Middle frontal gyrus (tissue), 1 donor: ENCODE data around the gene TCTA.
"Not testable (repeated sequence)": the region's sequence is repeated elsewhere in the genome, so short reads cannot be mapped to it uniquely, and the experiment has no call there.

Source experiments
- DNase-seq: peaks from one replicate; pipeline ENCODE4 v3.0.0-alpha.2; 2015; ENCODE audit warnings: low spot score; ENCODE audit errors: extremely low spot score

The TCTA gene, protein sequence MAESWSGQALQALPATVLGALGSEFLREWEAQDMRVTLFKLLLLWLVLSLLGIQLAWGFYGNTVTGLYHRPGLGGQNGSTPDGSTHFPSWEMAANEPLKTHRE

DNA sequence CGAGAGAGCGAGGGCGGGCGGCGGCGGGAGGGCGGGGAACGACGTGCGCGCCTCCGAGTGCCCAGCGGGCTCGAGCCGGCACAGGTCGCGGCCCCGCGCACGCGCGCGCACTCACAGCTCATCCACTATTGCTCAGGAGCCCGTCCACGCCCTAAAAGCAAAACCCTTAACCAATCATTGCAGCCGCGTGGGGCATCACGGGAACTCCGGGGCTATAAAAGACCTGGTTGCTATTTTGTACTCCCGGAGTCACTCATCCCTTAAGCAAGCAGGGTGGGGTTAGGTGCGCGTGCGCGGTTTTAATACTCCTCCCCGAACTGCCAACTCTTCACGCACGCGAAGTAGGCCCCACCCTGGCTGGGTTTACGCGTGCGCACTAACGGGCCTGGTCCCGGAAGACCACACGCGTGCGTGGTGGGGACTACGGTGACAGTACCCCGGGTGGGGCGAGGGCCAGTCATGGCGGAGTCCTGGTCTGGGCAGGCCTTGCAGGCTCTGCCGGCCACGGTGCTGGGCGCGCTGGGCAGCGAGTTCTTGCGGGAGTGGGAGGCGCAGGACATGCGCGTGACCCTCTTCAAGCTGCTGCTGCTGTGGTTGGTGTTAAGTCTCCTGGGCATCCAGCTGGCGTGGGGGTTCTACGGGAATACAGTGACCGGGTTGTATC is at the start of gene TCTA, which contains the start of gene RHOA:
TSS of gene TCTA (plus strand) at position 456 of the 664 bp plus-strand sequence. CDS start at position 460, 4 bp downstream.
TSS of gene RHOA (minus strand) at position 9 of the 664 bp plus-strand sequence. CDS start 36,387 bp downstream, outside the sequence.
- DNase-seq = peak; percentile 98

DNA sequence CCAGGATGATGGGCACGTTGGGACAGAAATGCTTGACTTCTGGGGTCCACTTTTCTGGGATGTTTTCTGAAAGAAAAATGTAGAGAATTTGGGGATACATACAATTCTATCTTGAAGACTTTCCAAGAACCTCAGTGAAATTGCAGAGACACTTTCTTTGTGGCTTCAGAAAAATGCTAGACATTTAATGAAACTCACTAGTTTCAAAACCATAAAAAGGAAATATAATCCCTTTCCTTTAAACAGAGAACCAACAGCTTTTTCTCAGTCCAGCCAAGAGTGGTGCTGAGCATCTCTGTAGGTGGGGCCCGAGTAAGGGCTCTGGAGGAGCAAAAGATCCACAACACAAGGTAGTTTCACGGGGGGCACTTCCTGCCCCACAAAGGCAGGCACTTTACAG is 49.7 kb upstream of the TCTA start:
- no peak for DNase-seq

DNA sequence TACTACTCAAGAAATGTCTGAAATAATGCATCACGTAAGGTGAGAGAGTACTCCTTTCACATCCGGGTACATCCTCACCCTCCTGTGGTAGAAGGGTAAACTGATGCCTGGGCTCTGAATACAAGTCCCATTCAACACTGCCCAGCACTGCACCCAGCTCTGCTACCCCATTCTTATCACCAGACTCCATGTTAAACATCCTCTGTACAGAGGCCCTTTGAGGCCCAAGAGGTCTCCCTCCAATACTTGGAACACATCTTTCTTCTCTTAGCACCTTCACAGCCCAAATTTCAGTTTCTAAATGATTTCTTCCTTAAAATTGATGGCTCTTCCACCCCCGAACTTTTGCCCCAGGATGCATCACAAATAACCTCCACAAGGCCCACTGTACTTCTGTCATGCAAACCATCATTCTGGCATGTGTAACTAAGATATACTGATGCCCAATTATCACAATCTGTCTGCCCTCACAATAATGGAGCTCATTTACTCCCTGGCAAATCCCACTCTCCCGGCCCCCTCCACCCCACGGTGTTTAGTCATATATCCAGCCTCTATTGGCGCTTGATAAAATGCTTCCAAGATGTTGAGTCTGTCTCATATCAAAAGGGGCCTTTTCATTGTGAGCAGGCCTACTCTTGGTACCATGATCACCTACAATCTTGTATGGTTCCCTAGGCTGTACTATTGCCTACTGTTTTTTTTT is 41.5 kb upstream of the TCTA start:
- DNase-seq = no peak

DNA sequence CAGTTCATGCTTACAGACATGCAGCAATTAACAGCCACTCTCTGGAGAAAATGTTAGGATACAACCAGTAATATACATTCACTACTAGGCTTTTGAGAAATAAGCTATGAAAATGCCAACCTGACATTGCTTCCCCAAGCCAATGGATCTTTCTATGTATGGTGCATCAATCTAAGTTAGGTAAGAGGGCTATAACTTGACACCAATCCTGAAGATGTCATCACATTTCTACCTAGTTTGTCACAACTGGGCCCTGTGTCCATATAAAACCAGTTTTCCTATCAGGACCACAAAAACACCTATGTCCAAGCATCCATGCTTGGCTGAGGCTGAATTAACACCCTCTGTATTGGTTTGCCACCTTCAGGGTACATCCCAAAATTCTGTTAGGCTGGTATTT is 40.3 kb upstream of the TCTA start:
- DNase-seq = no peak

DNA sequence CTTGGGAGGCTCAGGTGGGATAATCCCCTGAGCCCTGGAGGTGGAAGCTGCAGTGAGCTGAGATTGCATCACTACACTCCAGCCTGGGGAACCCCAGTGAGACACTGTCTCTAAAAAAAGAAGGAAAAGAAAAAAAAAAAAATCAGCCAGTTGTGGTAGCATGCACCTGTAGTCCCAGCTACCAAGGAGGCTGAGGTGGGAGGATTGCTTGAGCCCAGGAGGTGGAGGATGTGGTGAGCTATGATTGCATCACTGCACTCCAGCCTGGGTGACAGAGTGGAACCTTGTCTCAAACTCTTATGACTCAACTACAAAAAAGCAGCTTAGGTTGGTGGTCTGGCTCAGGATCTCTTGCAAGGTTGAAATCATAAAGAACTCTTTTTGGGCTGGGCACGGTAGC is 34.7 kb upstream of the TCTA start:
- no peak for DNase-seq

DNA sequence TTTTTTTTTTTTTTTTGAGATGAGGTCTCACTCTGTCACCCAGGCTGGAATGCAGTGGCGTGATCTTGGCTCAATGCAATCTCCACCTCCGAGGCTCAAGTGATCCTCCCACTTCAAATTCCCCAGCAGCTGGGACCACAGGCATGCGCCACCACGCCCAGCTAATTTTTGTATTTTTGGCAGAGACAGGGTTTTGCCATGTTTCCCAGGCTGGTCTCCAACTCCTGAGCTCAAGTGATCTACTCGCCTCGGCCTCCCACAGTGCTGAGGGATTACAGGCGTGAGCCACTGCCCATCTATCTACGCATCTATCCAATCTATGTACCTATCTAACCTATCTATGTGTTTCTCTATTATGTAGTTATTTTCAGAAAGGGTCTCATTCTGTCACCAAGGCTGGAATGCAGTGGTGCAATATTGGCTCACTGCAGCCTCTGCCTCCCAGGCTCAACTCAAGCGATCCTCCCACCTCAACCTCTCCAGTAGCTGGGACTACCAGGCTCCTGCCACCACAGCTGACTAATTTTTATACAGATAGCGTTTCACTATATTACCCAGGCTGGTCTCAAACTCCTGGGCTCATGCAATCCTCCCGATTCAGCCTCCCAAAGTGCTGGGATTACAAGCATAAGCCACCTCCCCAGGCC is 33.9 kb upstream of the TCTA start:
- DNase-seq = no peak

DNA sequence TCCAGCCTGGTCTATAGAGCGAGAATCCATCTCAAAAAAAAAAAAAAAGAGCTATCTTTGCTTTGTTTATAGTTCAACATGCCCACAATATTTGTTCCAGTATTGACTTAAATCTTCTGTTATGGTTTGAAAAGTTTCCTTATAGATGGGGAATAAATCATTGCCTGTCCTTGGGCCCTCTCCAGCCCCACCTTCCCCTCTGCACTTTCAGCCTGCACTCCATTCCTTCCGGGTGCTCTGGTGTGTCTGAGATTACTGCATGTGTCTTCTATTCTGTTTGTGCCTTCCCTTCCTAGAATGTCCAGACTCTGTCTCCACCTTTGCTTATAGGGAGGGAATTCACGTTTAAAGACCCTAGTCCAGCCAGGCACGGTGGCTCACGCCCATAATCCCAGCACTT is 28.8 kb upstream of the TCTA start:
- DNase-seq = no peak

DNA sequence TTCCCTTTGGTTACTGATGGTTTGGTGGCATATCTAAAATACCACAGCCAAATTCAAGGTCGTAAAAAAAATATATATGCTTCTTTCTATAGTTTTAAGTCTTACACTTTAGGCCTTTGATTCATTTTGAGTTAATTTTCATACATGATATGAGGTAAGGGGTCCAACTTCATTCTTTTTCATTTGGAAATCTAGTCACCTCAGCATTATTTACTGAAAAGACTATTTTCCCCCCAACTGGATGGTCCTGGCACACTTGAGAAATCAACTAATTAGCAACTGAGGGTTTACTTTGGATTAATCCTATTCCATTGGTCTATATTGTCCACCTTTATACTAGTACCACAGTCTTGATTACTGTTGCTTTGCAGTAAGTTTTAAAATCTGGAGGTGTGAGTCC is 26.6 kb upstream of the TCTA start:
- DNase-seq = no peak

DNA sequence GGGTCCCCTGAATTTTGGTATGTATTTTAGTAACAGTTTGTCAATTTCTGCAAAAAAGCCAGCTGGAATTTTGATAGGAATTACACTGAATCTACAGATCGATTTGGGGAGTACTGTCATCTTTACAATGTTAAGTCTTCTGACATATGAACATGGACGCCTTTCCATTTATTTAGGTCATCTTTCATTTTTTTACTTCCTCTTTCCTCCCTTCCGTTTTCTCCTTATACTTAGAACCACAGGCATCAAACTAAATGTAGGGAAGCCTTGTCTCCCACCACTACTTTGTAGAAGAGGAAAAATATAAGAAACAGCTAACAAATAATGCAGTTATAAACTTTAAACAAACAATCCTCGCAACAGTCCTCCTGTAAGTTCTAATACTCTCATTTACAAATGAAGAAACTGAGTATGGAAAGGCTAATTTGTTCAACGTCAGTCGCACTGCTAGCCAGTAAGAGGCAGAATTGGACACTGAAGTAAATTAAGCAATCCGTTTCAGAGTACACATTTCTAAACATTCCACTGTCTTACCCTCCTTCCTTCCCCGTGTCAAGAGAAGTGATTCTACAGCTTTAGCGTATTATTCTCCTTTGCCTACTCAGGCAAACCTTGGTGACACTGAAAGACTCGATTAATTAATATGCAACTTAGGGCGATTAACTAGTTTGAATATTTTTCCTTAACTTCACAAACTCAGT is 26.0 kb upstream of the TCTA start:
- DNase-seq = no peak

DNA sequence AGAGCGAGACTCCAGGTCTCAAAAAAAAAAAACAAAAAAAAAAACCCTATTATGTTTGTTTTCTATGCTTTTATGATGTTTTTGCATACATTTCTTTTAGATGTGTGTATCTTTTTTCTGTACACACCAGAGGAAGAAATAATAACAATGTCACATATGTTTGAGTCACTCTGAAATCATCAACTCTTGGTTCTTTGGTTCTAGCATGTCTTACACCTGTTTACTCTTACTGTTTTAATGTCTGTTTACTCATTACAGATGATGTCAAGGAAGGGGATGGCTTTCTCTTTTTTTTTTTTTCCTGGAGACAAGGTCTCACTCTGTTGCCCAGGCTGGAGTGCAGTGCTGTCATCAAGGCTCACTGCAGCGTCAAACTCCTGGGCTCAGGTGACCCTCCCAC is 24.5 kb upstream of the TCTA start:
- DNase-seq = no peak

DNA sequence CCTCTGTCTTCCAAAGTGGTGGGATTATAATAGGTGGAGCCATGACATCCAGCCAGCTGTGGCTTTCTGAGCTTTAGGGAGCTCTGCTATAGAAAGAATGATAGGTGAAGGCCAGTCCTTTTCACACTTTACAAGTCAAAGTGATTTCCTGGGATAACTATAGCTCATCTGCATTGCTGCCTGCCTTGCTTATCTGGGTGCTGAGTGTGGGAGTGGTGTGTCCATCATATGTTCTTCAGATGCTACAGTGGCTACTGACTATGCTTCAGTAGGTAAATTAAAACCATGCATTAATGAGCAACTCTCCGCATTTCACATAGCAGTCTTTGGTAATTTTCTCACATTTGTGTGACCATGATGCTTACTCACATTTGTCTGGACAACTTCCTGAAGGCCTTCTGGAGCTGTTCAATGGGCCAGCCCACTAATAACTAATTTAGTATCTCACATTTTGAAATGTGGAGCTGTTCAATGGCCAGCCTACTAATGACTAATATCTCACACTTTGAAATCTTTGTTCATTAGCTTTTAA is 23.9 kb upstream of the TCTA start:
- no peak for DNase-seq

DNA sequence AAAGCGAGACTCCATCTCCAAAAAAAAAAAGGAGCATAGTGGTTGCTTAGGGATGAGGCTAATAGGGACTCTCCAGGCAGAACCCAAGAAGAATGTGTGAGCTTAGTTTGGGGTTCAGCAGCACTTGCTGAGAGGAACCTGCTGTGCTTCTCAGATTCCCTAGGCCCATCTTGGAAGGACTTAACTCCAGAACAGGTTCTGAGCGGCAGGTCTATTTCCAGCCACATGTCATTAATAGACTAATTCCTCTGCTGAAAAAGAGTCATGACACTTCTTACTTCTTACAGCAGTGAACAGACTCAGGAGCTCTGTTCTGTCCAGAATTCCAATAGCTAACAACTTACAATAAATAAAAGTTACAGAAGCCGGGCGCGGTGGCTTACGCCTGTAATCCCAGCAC is 22.9 kb upstream of the TCTA start:
- DNase-seq = no peak

DNA sequence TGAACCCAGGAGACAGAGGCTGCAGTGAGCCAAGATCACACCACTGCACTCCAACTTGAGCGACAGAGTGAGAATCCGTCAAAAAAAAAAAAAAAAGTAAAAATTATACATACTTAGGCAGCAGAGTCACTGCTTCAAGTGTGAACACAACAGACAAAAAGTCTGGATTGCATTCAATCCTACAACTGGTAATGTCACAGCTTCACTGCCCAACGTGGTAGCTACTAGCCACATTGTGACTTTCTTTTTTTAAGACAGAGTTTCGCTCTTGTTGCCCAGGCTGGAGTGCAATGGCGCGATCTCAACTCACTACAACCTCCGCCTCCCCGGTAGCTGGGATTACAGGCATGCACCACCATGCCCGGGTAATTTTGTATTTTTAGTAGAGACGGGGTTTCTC is 20.9 kb upstream of the TCTA start:
- DNase-seq = not testable (repeated sequence)

DNA sequence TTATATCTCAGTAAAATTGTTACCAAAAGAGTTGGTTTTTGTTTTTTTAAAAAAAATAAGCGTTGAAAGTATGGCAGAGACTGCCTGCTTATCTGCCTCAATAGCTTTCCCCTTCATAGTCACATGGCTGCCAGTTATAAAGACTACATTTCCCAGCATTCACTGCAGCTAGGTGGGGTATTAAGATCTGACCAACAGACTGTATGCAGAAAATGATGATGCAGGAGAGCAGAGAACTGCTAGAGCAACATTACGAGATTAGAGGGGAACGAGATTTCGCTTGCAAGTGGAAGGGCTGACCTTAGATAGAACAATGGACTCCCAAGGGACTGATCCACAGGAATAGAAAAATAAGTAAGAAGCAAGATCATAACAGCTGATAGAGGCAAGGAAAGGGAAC is 14.8 kb upstream of the TCTA start:
- DNase-seq = peak; percentile 39

DNA sequence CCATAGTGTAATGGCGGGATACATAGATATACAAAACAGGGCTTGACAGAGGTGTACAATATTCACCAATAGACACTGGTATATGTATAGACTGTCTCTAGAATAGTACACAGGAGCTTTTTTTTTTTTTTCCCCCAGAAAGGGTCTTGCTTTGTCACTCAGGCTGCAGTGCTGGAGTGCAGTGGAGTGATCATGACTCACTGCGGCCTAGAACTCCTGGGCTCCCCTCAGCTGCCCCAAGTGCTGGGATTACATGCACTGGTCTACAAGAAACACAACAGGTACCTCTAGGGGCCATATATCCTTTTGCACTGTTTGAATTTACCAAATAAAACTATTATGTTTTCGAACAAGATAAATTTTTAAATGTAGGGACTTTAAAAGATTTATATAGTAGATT is 12.8 kb upstream of the TCTA start:
- DNase-seq = no peak

DNA sequence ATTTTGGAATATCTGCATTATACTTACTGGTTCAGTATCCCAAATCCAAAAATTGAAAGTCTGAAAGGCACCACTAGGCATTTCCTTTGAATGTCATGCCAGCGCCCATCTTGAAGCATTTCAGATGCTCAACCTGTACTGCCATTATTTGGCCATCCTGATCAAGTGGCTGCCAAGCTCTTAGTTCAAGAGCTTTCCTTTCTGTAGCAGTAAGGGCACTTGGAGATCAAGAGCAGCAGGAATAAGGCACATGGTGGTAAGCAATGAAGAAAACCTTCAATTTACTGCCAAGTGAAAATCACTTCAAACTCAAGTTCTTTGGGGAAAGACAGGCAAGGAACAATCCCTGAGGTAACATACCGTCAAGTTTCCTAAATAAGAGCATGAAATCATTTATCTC is 10.5 kb upstream of the TCTA start:
- no peak for DNase-seq

DNA sequence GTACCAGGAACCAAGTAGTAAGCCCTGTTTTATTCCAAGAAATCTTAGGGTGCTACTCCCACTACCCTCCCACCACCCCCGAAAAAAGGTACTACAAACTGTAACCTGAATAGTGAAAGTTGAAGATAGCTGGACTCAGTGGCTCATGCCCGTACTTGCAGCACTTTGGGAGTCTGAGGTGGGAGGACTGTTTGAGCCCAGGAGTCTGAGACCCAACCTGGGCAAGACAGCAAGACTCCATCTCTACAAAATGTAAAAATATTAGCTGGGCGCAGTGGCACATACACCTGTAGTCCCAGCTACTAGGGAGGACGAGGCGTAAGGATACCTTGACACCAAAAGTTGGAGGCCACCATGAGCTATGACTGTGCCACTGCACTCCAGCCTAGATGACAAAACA is 8.3 kb upstream of the TCTA start:
- no peak for DNase-seq

DNA sequence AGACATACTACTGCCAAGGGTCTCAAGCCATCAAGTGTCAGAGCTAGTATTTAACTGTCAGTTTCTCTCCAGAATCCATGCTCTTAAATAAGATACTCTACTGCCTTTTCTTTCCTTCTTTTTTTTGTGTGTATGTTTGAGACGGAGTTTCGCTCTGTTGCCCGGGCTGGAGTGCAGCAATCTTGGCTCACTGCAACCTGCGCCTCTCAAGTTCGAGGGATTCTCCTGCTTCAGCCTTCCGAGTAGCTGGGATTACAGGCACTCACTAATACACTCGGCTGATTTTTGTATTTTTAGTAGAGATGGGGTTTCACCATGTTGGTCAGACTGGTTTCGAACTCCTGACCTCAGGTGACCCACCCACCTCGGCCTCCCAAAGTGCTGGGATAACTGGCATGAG is 6.7 kb upstream of the TCTA start:
- DNase-seq = not testable (repeated sequence)

DNA sequence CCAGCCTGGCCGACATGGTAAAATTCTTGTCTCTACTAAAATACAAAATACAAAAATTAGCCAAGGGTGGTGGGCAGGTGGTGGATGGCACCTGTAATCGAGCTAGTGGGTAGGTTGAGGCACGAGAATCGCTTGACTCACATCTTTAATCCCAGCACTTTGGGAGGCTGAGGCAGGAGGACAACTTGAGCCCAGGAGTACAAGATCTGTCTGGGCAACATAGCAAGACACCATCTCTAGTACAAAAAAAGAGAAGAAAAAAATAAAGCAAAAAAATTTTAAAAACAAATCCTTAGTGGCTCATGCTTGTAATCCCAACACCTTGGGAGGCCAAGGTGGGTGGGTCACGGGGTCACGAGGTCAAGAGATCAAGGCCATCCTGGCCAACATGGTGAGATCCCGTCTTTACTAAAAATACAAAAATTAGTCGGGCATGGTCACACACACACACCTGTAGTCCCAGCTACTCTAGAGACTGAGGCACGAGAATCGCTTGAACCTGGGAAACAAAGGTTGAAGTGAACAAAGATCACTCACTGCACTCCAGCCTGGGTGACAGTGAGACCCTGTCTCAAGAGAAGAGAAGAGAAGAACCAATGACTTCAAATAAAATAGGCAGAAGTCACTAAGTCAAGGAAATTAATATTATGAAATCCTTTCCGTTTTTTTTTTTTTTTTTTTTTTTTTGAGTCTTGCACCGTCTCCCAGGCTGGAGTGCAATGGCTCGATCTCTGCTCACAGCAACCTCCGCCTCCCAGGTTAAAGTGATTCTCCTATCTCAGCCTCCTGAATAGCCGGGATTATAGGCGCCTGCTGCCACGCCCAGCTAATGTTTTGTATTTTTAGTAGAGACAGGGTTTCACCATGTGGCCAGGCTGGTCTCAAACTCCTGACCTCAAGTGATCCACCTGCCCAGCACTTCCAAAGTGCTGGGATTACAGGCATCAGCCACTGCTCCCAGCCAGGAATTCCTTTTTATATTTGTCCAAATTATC is 5.4 kb upstream of the TCTA start:
- DNase-seq = no peak
